HG02759 (cell line): ENCODE measurements around the gene TNC.

Experiments used
- ATAC-seq: cut with Tn5 transposase; IDR thresholded peaks from one replicate; pipeline ENCODE4 v1.9.1; 2021; ENCODE audit warnings: mild to moderate bottlenecking, moderate library complexity; ENCODE audit not compliant: unreplicated experiment

Gene TNC

DNA sequence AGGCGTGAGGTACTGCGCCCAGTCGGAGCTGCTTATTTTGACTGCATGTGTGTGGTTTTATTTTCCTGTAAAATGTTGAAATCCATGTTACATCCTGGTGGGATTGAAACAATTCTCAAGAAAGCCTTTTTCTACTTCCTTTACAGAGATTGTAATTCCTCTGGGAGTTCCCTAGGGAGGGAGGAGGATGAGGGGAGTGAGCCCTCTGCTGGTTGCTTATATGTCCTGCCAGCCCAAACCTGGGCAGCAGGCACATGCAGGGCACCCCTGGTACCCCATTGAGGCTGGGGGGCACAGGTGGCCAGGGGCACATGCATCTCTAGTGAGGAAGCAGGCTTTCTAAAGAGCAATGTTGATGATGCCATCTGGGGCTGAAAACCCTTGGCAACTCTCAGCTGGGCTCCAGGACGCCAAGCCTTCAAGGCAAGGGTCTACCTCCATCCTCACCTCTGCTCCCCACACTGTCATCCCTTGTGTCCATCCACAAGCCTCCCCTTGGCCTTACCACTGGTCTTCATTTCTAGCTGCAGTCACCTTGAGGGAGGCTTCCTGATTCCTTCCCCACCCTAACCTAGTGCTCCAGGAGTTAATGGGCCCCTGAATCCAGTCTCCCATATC lies 102.8 kb downstream of the TNC start:
- no peak for ATAC-seq

DNA sequence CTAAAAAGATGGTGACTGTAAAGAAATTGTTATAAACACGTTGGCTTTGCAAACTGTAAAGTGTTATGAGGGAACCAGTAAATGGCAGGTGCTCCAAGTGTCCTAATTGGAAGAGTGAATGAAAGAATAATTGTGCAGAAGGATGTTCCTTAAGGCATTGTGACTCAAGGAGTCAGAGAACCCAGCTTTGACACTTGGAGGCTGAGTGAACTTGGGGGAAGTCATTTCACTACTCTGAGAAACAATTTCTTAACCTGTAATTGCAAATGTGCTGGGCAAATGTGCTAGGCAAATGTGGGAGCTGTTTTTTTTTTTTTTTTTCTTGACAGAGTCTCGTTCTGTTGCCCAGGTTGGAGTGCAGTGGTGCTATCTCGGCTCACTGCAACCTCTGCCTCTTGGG lies 103.5 kb downstream of the TNC start:
- ATAC-seq = no peak

DNA sequence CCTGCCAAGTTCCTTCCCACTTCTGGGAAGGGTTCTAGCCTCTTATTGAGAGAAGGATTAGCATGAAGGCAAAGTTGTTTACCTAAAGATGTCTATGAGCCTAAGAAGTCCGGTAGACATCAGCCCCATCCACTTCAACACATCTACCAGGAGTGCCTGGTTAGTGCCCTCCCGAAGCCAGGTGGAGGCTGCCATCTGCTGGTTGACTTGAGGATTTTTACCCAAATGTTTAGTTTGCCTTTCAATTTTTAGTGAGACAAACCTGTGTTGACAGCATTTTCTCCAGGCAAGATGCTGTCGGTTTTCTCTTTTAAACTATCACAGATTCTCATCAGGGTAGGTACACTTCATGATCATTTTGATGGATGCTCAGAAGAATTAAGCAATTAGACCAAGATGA lies 104.0 kb downstream of the TNC start:
- peak; percentile 73 for ATAC-seq

DNA sequence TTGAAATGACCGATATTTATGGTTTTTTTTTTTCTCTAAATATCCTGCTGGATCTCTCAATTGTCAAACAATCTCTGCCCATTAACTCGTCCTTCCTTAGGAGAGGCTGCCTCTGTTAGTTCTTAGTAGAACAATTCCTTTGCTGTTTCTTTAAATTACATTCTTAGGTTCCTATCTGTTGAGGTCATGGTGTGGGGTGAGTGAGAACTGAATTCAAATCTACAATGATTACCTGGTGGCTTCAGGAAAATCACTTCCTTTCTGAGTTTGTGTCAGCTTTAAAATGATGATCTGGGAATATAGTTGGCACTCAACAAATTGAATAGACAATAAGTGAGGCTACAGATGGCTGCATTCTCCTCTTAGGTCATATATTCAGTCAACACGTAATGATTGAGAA lies 105.5 kb downstream of the TNC start:
- ATAC-seq = no peak

DNA sequence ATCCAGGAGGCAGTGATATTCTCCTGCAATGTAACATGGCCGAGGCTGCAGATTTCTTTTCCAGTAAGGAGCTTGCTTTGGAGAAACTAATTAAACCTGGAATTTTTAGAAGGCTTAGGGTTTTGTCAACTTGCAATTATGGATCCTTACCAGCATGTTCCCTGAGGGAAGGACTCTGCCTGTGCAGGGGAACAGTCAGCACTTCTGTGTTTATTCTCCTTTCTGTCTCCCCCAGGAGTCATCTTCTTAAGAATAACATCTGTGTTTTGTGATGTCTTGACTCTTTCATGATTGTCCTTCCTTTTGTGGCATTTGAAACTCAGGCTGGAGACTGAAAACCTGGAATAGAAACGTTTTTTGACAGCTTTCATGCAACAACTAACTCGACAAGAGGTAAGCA lies 107.1 kb downstream of the TNC start:
- no peak for ATAC-seq

DNA sequence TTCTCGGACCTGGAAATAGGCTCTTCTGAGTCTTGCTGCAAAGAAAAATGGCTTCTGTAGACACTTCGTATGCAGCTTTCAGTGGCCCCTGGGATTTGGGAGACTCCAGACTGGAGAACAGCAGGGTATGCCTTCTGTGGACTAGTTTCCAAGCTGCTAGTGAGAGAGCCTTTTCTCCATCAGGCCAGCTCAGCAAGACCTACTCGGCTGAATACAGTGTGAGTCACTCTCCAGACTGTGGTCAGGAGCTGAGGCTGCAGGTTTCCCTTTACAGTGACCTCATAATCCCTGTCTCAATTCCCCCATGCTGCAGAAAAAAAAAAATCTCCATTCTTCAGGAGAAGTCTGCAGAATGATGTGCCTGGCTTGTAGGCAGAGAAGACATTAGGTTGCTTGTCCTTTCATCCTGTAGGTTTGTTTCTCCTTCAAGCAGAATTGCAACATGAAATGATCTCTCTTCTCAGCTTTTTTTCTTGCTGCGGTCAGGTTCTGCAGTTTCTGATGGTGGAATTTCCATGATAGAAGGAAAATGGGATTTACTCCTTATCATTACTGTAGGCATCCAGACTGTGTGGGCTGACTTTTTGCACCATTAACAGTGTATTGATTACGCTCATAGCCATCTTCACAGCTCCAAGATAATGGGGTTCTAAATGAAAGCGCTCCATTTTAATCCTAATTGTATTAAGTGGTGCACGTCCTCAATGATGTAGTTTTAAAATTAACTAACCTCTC lies 109.3 kb downstream of the TNC start:
- ATAC-seq = no peak

DNA sequence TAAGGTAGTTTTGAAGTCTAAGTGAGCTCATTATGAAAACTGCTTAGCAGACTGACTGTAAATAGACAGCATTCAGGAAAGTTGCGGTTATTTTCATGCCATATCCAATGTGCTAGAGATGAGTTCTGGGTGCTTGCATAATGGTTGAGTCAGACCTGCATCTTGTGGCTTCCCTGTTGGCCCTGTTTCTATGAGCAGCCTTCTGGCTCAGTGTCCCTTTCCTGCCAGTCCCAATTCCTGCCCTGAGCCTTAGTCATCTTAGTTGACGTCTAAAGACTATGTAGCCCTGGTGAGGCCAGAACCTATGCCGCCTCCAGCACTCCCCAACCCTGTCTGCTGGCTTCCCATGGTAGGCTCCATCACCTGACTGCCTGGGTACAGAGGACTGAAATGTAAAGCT lies 111.3 kb downstream of the TNC start:
- no peak for ATAC-seq

DNA sequence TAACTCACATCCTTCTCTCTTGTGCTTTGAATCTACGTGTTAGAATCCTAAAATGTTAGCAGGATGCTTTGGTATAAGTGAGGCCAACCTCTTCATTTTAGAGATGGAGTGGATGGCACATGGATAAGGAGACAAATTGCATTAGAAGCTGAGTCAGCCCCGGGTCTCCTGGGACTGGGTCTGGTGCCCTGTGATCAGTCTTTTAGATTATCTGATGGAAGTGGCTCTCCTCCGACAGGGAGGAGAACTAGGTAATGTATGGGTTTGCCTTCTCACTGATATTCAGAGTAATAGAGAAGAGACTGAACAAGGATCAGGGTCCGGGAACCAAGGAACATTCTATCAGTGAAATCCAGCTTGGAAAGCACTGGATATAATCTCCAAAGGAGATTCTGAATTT lies 112.6 kb downstream of the TNC start:
- no peak for ATAC-seq

DNA sequence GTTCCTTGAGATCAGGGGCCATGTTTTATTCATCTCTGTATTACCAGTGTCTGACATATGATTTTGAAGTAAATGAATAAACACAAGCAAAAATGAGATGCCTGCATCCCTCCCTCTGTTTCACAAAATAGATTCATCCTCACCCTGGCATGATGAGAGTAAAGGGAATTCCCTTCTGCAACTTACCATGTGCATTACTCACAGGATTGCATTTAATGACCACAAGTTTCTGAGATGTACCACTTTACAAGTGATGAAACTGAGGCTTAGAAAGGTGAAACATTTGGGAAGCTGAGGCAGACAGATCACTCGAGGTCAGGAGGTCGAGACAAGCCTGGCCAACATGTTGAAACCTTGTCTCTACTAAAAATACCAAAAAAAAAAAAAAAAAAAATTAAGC lies 113.4 kb downstream of the TNC start:
- ATAC-seq = no peak

DNA sequence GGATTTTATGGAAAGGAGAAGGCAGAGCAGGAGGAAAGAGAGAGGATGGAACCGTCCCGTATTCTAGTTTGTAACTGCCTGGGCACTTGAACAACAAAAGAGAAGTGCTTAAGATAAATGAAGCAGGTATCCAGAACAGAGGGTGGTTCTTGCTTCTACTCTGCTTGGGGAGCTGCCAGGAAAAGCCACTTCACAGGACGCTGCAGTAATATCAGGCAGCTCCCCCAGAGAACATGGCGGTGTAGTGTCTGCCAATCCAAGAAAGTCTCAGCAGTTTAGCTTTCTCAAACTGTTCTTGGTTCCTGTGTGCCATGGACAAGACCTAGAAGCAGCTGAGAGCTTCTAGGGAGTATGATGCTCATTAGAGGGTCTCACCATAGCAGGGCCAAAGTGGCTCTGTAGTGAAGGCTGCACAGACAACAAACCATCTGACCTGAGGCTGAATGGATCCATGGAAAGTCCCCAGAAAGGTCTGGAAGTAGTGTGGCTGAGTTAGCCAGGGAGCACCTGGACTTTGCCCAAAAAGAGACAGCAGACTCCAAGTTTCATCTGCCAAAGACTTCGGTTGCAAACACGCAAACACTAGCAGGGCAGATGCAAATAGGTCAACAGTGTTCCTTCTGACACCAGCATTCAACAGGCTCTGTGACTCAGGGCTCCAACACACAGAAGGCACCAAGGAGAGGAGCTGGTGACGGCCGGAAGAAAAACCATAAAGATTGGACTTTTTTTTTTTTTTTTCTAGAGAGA lies 115.4 kb downstream of the TNC start:
- ATAC-seq = no peak

DNA sequence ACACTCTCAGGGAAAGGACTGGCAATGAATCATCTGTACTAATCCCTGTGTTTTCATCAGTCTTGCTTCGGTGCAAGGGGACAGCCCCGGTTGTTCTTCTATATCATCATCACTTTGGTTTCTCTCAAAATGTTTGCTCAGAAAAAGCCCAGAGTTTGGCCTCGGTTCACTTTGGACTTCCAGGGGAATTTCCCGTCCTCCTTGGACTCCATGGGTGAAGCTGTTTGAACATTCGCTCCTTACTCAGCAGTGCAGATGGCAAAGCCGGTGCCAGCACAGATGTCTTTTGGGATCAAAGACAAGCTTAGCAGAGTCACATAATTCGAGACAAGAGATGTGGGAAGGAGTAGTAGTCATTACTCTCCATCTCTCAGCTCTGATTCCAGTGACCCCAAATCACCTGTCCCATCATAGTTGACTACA lies 117.7 kb downstream of the TNC start:
- ATAC-seq = no peak

DNA sequence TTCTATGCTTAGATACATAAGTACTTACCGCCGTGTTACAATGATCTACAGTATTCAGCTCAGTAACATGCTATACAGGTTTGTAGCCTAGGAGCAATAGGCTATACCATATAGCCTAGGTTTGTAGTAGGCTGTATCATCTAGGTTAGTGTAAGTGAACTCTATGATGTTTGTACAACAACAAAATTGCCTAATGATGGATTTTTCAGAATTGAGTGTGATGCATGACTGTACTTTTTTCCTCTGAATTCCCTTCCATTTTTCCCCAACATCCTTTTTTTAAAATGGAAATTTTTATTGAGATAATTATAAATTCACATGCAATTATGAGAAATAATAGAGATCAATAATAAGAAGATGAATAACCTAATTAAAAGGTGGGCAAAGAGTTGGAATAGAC lies 119.6 kb downstream of the TNC start:
- no peak for ATAC-seq

DNA sequence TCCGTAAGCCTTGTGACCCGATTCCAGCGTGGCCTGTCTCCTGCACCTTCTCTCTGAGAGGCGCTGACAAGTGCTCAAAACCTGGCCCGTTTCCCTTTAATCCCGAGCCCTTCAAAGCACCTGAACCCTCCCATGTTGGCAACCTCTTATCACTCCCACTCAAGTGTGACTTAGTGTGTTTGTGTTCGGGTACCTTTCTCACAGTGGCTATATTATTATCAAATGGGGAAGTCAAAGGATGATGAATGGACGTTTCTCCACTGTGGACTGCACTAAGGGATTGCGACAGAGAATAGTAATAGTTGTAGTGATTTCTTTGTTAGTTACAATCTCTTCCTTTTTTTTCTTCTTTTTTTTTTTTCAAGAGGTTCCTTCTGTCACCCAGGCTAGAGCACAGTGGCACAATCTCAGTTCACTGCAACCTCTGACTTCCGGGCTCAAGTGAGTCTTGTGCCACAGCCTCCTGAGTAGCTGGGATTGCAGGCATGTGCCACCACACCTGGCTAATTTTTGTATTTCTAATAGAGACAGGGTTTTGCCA lies 122.2 kb downstream of the TNC start:
- ATAC-seq = no peak

DNA sequence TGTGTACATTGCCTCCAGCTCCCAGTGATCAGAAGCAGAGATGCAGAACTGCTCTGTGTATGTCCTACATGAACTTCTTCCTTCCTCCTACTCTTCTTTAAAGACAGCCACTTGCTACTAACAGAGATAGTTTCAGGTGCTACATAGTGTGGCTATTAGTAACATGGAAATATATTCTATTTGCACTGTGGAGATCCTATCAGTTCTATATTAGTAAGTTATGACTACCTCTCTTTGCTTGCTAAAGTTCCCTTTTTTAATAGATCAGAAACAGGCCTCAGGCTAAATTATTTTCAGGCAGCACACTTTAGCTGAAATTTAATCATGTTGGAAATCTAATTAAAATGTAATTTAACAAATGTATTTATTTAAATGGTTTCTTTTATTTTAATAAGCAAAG lies 123.2 kb downstream of the TNC start:
- no peak for ATAC-seq

DNA sequence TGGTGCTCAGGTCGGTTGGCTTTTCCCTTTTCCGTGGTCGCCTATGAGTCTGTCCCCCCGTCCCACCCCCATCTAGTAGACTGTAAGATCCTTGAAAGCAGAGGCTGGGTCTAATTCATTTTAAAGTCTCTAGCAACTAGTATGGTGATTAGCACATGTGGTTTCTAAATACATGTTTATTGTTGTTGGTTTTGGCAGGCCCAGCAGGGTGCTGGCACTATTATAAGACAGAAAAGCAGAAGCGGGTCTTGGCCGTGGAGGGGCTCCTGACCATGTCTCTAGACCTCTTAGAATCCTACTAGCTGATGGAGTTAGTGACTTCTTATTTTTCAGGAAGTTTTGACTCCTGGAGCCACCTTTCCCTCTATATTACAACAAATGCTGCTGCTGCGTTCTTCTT lies 126.1 kb downstream of the TNC start:
- no peak for ATAC-seq

DNA sequence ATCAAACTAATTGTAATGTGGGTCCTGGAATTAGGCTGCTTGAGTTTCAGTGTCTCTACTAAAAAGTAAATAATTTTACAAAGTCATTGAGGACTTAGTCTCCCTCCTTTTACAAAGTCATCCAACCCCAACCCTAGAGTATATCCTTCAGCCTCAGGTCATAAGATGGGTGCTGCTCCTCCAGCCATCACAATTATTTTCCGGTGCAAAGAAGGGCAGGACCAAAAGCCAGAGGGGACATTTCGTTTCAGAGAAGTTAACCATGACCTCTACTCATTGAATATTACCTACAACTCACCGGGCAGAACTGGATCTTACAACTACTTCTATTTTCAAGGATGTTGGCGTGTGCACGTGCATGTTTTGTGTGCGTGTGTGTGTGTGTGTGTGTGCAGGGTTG lies 127.1 kb downstream of the TNC start:
- no peak for ATAC-seq

DNA sequence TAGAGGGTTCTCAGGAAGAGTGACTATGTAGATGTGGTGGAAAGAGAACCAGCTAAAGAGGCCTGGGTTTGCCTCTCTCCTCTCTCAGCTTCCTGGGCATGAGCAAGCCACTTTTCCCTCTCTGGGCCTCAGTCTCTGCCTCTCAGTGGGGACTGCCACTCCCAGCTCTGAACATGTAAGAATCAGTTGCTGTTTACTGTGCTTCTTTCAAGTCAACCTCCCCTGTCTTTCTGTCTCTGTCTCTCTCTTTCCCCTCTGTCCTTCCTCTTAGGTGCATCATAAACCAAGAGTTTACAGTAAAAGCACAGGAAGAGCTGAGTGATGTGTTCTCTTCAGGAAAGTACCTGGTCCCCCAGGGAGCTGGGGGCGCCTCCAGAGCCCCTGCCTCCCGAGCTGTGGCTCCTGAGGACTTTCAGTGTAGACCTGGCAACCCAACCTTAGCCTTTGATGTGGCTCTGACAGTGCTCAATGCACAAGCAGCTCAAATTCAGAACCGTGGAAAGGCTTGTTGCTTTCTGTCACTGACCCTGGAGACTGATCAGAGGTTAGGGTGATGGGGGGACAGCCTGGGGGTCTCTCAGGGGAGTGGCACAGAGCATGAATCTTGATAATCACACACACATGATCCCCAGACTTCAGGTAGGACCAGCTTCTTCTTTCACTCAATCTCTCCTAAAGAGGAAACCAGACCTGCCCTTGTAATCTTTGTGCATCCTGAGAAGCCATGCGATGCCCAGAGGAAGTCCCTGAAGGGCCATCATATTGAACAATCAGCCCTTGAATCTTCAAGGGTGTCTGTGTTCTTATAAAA lies 128.2 kb downstream of the TNC start:
- peak; percentile 68 for ATAC-seq

DNA sequence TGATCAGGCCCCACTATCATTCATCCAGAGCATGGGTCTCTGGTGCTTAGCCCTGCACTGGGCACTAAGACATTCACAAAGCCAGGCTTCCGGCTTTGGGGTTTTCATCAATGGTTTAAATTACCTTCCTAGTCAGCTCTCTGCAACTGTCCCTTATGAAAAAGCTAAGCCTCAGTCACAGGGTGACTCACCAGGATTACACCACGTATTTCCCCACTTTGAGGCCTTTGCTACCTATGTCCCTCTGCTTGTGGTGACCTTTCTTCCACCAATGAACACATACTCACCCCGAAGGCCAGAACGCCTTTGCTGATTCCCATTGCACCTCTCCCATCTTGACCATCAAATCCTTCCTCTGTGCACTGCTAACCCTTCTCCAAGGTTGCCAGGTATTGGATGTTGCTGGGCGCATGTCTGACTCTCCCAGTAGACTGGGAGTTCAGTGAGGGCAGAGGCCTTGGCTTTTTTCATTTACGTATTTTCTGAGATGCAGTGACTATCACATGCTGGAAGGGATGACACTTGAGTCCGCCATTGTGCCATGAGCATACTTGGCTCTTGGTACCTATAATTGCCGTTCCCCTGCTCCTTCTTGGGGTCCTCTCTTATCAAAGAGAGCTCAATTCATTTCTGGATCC lies 128.9 kb downstream of the TNC start:
- ATAC-seq = peak; percentile 66

DNA sequence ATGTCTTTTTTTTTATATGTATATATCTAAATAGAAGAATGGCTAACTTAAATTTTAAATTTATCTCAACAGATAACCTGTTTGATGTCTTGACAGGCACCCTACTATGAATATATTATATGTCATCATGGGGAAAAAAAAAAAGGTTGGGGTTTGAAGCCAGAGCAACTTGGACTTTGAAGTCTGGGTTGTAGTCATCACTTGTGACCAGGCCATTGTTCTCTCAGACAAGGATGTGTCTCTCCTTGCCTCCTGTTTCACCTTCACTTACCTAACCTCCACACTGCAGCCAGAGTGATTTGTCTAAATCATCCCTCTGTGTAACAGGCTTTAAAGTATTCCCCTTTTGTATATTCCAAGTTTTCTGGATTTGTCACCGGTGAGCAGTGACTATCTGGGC lies 130.8 kb downstream of the TNC start:
- ATAC-seq = no peak

DNA sequence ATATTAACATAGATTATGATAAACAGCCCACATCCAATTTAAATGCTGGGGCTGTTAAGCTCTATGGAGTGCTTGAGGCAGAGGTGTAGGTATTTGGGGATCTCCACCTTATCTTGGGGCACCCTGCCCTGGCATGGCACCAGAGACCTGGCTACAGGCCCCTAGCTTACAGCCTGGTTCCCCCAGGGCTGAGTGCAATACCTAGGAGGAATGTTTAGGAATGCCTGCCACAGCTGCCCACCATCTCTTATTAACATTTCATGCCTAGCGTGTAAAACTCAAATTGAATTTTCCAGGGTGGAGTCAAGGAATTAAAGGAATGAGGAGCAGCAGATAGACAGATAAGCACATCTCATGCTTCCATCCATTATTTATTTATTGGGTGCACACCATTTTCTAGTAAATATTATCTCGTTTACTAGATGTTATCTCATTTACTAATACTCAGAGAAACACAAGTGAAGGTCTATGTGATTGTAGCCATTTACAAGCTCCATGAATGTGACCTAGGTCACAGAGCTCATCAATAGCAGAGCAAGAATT lies 131.9 kb downstream of the TNC start:
- ATAC-seq = no peak
